ENCODE measurements around the gene TTC7B.

The TTC7B gene

DNA sequence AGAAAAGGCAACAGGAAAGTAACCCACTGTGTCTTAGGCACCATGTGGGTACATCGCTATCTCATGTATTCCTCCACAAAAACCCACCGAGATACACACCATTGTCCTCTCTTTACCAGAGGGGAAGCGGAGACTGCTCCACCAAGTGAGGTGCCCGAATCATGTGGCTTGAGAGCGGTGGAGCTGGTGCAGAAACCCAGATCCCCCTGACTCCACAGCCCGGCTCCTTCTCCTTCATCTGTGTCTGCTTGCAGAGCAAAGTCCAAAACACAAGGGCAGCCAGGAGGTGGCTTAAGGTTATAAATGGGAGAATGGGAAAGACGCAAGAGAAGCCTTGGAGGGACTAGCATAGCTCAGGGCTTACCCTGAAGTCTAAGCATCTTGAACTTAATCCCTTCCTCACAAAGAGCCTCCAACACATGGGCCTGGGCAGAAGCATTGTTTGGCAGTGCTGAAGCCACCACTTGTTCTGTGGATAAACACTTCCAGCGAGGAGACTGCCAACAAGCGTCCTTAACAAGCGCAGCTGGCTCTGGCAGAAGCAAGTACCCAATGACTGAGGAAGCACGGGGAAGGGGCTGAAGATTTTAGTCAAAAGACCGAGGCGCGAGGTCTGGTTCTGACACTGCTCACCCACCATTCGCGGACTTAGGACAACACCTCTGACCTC lies 83.0 kb downstream of the TTC7B start:
- no peak for DNase-seq

DNA sequence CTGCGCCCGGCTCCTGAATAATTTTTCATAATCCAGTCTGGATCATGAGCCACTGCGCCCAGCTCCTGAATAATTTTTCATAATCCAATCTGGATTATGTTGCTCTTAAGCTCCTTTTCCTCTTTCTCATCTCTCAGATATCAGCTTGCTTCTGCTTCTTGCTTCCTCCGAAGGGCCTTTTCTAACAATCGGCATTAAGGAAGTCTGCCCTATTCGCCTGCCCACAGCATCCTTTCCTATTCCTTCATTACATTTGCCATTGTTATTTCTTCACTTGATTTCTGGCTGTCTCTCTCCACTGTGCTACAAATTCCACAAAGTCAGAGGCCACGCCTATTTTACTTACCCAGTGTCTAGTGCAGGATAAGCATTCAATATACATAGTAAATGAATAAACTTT lies 83.5 kb downstream of the TTC7B start:
- no peak for DNase-seq

- DNase-seq, result no peak
These were observed 84.1 kb downstream of the TTC7B start for GRCh38 chr14:90732139-90732538.

DNA sequence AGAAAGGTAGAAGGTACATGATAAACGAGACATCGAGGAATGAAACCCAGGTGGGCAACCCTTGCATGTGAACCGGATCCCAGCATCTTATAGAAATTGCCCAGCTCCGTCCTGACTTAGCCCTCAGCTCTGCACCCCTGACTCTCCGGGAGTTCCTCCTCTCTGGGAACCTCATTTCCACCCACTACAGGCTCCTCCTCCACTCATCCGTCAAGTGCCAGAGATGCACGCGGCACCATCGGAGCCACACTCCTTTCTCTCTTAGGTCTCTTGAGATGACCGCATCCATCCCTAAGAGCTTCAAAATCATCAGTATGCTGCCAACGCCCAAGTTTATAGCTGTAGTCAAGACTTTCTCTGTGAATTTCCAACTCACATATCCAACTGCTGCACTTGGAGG lies 84.7 kb downstream of the TTC7B start:
- no peak for DNase-seq

- no peak for DNase-seq
These were observed 85.9 kb downstream of the TTC7B start for GRCh38 chr14:90730206-90730766.

DNA sequence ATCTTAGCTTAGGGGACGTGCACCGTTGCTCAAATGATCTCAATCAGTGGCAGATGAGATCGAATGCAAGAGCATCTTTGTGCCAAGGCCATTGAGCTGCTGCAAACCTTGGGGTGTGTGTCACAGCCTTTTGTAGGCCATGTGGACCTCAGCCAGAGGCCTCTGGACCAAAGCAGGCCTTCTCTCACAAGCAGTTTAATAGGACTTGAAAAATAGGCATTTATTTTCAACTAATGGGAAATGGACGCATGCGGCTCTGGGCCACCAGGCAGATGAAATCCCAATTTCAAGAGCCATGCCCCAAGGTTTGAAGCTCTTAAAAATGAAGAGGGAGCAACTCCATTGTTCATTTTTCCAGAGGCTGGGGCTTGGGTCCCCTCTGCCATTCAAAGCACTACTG lies 87.3 kb downstream of the TTC7B start:
- no peak for DNase-seq

GRCh38 chr14:90727082-90727481 lies 89.1 kb downstream of the TTC7B start:
- DNase-seq, result no peak

- no peak for DNase-seq
These were observed 89.6 kb downstream of the TTC7B start for GRCh38 chr14:90726656-90727055.

- DNase-seq, result no peak
These were observed 91.4 kb downstream of the TTC7B start for GRCh38 chr14:90724866-90725265.

DNA sequence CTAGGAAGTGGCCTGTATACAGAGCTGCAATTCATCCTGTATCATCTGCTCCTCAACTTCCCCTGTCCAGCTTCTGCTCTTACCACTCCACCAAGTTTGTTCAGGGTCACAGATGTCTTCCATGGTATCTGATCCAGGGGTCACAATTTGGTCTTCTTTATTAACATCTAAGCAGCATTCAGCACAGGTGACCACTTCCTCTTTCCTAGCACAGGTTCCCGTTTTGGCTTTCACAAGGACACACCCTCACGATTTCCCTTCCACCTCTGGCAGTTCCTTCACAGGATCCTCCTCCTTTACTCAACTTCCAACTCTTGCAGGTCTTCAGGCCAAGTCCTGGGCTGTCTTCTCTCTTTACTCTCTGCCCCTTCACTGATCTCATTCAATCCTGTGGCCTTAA lies 93.6 kb downstream of the TTC7B start:
- DNase-seq, result no peak

DNA sequence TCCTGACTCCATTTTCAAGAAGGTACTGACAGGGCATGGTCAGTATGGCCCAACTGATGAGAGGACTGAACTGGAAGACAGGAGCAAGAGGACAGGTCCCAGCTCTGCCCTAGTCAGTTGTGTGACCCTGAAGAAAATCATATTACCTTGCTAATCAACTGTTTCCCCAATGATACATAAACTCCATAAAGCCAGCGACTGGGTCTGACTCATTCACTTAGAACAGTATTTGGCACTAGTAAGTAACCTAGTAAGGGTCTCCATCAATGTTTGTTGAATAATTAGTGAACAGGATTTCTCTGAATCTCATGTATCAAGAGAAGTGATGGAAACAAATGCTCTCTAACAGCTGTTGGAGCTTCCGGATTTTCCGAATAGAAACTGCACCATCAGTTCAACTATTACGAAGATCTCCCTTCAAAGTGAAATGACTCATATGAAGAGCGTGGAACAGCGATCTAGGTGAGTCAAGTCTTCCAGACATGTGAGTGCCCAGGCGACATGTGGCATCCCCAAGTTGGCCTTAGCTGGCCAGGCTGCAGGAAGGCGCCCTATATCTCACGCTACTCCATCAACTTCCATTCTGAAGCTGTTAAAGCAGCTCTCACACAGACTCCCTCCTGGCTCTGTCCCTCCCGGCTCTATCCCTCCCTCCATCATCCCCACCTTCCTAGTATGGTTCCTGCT lies 94.5 kb downstream of the TTC7B start:
- DNase-seq, result peak; percentile 5

DNA sequence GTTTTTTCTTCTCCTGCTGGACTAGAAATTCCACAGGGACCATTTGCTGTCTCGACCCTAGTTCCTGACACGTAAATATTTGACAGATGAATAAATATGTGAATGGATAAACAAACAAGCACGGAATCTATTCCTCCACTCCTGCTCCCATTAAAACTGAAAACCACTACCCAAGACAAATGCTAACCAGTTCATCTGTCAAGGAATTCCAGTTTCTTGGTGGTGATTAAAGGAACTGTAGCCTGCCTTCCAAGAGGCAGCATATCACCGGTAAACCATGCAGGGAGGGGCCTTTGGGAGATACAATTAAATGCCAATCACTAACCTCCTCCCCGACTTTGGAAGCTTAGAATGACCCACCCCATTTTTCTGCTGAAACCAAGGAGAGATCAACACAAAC lies 95.4 kb downstream of the TTC7B start:
- DNase-seq, result no peak

GRCh38 chr14:90720336-90720735 lies 95.9 kb downstream of the TTC7B start:
- no peak for DNase-seq

DNA sequence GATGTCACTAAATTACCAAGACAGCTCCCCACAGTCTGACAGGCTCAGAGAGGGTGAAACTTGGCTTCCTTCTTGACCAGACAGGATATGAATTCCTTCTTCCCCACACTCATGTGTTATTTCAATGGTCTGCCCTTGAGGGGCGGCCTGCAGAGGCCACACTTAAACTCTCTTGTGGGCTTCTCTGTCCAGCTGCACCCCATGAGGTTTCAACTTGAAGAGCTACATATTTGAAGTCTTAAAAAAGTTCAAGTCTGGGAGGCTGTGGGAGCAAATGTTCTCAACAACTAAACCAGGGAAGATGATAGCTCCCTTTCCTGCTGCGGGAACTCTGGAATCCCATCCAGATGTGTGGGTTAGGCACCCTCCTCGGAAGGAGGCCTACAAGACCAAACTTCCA lies 98.3 kb downstream of the TTC7B start:
- DNase-seq, result no peak

- DNase-seq, result no peak
These were observed 100.2 kb downstream of the TTC7B start for GRCh38 chr14:90715993-90716392.

GRCh38 chr14:90715495-90715894 lies 100.7 kb downstream of the TTC7B start:
- DNase-seq, result no peak

DNA sequence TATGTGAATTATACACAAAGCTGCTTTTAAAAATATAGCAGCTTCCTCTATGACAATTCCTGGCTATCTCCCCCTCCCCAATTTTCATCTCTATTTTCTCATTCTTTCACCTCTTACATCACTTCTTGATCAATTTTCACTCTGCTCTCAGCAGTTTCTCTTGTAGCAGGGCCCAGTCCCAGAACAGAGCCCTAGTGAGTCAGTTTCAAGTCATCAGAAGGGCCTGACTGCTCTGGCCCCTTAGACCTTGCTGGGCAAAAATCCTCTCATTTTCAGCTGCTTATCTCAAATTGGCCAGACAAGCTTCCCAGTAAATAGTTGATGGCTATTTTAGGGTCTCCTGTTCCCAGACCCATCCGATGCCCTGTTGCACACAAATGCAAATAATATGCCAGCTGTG lies 101.4 kb downstream of the TTC7B start:
- DNase-seq, result no peak

GRCh38 chr14:90704738-90705392 lies 111.4 kb downstream of the TTC7B start:
- no peak for DNase-seq

DNA sequence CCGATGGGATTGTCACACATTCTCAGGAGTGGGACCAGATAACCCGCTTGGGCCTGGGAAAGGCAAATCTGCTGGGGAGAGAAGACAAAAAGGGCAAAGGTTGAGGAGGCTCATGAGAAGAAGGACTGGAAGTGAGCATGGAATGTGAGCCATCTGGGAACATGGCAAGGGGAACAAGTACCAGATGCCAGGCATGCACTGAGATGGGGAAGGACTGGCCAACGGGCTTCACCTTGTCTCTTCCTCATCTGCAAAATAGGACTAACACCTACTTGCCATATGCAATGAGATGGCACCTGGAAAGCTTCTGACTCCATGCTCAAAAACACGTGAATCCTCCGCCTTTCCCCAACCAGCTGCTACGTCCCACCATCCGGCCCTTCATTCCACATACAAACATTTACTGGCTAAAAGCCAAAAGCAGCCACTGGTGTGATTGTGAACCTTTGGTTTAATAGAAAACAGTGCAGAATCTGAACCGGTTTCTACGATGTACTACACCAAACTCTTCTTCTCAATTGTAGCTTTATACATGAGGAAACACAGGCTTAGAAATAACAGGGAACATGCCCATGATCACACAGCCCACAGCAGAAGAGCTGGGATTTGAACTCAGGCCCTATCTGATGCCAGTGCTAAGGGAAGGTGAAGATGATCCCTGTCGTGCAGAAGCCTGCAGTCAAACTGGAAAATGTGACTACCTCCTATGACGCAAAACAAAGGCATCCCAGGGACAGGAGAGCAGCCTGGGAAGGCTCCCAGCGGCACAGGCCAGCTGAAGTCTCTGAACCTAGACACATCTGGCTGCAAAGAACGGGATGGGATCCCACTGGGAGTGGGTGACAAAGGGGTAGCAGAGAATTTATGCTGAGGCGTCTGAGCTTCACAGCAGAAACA lies 112.1 kb downstream of the TTC7B start:
- DNase-seq, result no peak

DNA sequence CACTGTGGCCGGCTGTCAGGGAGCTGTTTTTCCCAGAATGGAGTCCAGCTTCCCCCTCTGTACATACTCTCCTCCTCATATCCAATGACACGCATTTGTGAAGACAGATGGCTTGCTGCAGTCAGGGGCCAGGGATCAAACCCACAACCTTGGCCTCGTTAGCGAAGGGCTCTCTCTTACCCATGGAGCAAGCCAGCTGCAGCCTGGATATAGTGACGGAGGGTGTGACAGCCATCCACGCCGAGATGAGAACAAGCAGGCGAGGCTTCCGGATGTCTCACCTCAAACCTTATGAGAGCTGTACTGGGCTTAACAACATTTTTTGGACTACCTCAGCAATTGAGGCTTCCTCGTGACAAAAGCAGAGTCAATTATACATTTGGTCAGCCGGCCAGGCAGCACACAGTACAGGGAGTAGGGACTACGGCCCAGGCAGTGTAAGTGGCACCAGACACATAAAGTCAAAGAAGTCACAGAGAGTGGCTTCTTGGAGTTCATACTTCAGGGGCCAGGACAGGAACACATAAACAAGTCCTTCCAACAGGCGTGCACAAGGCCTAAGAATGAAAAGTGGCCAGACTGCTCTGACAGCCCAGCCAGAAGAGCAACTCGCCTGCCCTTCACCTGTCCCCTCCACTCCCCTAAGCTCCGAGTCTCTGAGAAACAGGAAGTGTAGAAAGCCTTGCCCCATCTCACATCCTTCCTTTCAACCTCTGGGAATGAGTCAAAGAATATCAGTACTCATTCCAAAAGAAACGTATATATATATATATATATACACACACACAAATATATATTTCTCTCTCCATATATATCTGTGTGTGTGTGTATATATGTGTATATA lies 115.1 kb downstream of the TTC7B start:
- DNase-seq, result no peak

DNA sequence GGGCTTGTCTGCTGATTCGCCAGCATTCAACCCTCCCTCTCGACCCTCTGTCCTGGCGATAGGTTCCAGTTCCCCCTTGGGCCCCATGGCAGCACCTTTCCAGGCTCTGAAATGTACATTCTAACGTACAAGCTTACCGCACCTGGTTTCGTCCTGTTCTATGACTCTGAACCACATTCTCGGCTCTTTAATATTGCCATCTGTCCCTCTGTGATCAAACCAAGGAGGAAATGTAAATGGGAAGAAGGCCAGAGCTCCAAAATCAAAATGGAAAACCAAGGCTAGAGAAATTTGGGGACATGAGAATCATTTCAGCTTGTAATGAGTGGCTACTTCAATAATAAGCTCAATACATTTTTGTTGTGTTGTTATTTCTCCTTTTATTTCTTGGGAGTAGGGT lies 117.2 kb downstream of the TTC7B start:
- no peak for DNase-seq

- no peak for DNase-seq
These were observed 117.8 kb downstream of the TTC7B start for GRCh38 chr14:90698379-90698869.
